HG03108 (cell line): ENCODE data around the gene BSN.

Experiments used
- ATAC-seq: cut with Tn5 transposase; IDR thresholded peaks from one replicate; pipeline ENCODE4 v1.9.1; 2021; ENCODE audit warnings: moderate library complexity; ENCODE audit not compliant: unreplicated experiment

BSN gene

GRCh38 chr3:49654176-49654825, 100.0 kb downstream of the BSN start:
- no peak for ATAC-seq

- ATAC-seq = no peak
These were observed 100.8 kb downstream of the BSN start for GRCh38 chr3:49654955-49655556.

- ATAC-seq = no peak
These were observed 101.5 kb downstream of the BSN start for GRCh38 chr3:49655731-49656285.

- no peak for ATAC-seq
These were observed 102.3 kb downstream of the BSN start for GRCh38 chr3:49656541-49657112.

- no peak for ATAC-seq
These were observed 103.1 kb downstream of the BSN start for GRCh38 chr3:49657208-49657915.

DNA sequence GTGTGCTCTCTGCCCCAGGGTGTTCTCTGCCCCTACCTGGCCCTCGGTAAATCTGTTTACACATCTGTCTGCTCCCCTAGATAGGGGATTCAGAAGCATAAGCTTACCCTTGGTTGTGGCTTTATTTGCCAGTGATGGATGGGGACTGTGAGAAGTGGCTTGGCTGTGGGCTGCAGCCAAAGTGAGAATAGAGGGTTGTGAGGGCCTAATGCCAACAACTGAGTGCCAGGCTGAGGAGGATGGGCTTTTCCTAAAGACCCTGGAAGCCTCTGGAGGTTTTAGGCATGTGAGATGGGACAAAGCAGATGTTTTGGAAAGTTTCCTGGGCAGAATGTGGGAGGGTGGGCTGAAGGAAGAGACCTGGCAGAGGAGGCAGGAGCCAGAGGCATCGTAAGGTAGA, 104.4 kb downstream of the BSN start:
- no peak for ATAC-seq

DNA sequence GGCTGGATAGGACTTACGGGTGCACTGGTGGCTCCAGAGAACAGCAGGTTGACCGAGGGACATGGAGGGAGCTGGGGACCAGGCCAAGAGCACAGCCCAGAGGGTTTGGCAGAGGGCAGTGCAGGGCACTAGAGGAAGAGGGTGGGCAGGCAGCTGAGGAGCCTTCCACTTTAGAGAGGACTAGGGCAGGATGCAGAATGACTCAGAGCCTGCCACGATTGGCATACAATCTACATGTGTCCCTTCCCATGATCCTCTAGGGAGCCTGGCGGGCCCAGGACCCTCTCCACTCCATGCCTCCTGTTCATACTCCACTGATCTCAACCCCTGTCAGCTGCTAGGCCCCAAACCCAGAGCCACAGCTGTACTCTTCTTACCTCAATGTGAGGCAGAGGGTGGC, 105.5 kb downstream of the BSN start:
- no peak for ATAC-seq

DNA sequence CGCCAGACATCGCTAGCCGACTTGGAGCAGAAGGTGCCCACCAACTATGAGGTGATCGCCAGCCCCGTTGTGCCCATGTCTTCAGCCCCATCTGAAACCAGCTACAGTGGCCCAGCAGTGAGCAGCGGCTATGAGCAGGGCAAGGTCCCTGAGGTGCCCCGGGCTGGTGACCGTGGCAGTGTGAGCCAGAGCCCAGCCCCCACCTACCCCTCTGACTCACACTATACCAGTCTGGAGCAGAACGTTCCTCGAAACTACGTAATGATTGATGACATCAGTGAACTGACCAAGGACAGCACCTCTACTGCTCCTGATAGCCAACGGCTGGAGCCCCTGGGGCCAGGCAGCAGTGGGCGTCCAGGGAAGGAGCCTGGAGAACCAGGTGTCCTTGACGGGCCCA, 107.0 kb downstream of the BSN start:
- ATAC-seq = no peak

DNA sequence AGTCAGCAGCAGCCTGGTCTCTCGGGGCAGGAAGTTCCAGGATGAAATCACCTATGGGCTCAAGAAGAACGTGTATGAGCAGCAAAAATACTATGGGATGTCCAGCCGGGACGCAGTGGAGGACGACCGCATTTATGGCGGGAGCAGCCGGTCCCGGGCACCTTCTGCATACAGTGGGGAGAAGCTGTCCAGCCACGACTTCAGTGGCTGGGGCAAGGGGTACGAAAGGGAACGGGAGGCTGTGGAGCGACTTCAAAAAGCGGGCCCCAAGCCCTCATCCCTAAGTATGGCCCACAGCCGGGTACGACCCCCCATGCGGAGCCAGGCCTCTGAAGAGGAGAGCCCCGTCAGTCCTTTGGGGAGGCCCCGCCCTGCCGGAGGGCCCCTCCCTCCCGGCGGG, 107.7 kb downstream of the BSN start:
- no peak for ATAC-seq

GRCh38 chr3:49662720-49663413, 108.6 kb downstream of the BSN start:
- no peak for ATAC-seq

- no peak for ATAC-seq
These were observed 109.6 kb downstream of the BSN start for GRCh38 chr3:49663831-49664230.

DNA sequence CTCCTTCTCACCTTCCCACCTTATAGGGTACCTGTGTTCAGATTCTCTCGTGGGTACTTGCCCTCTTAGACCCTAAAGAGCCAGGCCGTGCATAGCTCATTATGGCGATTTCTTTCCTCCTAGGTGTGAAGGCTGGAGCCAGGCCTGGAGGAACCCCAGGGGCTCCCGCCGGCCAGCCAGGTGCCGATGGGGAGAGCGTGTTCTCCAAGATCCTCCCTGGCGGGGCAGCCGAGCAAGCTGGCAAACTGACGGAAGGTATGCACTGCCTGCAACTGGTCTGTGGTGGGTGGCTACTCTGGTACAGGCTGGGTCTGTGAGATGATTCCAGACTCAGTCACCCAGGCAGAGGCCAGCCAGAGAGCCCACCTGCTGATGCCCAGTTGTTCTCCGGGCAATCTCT, 110.0 kb downstream of the BSN start:
- no peak for ATAC-seq

DNA sequence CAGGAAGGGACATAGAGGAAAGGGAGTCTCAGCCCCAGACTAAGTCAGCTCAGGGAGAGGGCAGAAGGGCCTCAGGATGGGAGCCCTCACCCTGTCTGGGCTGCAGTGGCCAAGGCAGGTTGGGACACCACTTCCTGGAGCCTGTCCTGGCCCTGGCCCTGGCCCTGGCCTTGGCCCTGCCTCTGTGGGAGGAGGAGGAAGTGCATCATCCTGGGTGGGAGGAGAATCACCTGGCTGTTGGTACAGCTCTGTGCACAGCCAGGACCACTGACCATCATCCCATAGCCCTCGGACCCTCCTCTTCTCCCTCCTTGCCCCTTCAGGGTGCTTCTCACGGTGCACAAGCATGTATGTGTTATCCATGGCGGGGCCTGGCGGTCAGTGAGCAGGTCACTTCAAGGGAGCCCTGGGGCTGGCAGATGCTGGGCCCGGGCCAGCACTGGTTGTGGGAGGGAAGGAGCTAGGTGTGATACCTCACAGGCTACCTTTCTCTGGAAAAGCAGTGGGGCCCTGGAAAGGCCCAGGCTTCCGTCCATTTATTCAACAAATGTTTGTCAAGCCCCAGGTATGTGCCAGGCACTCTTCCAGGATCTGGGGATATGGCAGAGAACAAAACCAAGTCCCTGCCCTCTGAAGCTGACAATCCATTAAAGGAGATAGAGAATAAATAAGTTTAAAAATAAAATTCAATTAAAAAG, 111.7 kb downstream of the BSN start:
- no peak for ATAC-seq

DNA sequence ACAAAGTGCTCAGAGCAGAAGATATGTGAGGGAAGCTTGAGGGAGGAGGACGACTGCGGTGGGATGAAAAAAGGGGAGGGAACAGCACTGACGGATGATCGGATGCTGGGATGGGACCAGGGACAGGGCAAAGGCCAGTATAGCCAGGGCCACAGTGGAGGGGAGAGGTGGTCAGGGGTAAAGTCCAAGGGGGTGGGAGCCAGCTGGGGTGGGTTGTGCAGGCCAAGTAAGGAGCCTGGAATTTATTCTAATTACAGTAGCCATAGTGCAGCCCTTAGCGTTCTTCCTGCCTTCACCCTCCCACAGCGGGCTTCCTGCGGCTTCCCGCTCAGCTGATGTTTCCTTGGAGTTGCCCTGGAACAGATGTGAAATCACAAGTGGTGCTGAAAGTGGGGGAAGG, 112.3 kb downstream of the BSN start:
- no peak for ATAC-seq

GRCh38 chr3:49667701-49668413, 113.6 kb downstream of the BSN start:
- ATAC-seq = no peak

DNA sequence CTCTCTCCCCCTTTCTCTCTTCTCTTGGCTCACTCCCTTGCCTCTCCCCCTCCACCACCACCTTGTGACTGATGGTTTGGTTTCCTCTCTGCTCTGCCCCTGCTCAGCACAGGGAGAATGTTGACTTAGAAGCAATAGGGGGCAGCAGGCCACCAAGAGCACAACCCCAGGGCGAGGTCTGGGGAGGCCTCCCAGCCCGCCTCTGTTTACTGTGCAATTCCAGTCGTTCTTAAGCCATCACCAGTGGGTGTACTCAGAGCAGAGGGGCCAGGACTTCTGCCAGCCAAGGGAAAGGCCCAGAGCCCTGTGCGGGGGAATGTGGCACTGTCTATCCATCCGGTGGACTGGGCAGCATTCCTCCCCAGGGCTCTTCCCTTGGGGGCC, 114.1 kb downstream of the BSN start:
- no peak for ATAC-seq

GRCh38 chr3:49668861-49669260, 114.6 kb downstream of the BSN start:
- ATAC-seq = no peak

GRCh38 chr3:49669352-49669751, 115.1 kb downstream of the BSN start:
- ATAC-seq = no peak

- no peak for ATAC-seq
These were observed 116.6 kb downstream of the BSN start for GRCh38 chr3:49670940-49671290.
